HG03103 (cell line): ENCODE results near the gene TNFRSF19.

ENCODE experiments used
- ATAC-seq: cut with Tn5 transposase; IDR thresholded peaks from one replicate; pipeline ENCODE4 v1.9.1; 2021; ENCODE audit warnings: low read depth; ENCODE audit not compliant: unreplicated experiment

Gene TNFRSF19

DNA sequence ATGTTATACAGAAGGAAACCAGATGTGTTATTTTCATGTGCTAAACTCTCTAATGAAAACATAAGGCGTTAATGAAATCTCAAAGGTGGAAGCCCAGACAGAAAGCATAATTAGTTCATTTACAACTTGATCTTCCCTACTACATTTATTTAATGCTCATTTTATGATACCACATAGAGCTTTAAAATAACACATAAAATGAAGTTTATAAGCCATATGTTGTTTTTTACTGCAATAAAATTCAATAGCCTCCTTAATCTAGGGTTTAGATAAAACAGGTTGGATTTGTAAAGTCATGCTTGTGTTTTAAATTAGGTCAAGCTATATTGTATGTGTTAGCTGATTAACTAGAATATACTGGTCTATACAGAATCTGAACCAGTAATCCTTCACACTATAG, 81.2 kb downstream of the TNFRSF19 start:
- ATAC-seq = no peak

DNA sequence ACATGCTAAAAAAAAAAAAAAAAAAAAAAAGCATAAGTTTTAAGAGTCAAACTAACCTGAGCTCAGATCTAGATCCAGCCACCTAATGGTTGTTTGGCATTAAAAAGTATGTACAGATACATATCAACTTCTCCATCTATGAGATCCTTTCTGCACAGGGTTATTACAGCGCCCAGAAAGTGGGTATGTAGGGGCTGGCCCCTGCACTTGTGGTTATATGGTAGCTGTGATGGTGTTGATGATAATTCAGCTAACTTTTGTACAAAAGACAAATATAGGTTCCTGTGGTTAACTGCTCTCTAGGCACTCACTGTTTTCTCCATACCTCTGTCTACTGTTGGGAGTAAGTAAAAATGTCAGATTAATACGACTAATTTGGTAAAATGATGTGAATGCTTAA, 81.7 kb downstream of the TNFRSF19 start:
- ATAC-seq = no peak

DNA sequence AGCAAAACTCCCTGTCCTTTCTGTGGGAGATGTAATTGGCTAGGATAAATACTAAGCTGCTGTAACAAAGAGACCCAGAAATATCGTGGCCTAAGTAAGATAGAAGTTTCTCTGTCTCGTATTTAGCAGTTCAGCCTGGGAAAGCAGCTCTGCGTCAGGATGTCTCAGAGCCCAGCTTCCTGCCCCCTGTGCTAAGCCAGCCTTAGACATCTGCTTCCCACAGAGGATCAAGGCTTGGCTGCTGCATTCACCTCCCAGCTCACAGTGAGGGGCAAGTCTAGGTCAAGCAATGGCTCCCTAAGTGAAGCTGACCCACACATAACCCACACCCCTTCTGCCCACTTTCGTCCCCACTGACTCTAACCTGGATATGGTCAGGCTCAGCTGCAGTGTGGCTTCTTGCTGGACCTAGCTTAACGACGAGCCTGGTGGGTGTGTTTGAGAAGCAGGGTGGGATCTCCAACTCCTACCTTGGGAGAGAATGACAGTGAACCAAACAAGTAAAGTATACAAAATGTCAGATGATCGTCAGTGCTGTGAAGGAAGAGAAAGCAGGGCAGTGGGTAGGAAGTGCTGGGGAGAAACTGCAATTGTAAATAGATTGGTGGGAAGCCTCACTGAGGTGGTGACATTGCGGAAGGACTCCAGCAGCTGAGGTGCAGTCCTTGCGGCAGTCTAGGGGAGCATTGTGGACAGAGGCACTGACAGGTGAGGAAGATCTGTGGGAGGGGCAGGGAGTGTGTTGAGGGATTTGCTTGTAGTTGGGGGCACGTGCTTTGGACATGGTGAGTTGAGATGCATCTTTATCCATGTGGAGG, 82.9 kb downstream of the TNFRSF19 start:
- ATAC-seq = no peak

DNA sequence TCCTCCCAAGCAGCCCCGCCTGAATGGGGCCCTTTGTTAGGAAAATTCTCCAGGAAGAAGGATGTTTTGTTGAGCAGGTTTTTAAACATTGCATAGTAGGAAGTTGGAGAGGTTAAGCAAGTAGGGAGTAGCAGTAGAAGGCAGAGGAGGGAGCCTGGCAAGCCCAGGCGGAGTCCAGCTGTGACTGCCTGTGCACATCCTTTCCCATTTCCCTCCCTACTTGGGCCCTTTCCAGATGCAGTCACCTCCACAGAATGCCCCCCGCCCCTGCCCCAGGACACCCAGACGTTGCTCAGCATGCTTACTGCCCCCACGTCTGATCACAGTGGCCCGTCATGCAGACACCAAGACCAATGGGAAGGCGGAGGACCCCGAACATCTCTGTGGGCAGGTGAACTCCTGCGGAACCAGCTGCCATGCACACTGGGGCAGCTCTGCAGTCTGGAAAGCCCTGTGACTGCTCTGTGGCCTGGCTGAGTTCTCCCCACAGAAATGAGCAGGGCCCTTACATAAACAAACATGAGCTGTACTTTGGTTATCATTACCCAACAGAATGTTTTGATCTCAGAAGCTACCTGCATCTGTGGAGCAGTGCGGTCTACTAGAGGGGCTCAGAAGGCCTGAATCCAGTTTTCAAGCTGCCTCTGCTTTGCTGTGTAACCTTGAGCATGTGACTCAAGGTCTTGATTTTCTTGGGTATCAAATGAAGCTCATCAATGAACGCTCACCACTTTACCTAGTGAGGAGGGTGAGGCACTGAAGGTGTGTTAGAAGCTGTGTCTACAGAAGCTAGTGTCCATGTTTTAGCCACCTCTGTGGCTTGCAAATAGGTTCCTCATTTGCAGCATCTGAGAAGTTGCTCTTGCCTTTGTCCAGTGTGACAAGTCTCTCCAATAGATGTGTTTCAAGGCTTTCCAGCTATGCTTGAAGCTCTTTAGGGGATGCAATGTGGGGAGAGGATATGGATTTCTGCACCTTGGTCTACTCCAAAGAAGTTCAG, 84.2 kb downstream of the TNFRSF19 start:
- ATAC-seq = no peak

DNA sequence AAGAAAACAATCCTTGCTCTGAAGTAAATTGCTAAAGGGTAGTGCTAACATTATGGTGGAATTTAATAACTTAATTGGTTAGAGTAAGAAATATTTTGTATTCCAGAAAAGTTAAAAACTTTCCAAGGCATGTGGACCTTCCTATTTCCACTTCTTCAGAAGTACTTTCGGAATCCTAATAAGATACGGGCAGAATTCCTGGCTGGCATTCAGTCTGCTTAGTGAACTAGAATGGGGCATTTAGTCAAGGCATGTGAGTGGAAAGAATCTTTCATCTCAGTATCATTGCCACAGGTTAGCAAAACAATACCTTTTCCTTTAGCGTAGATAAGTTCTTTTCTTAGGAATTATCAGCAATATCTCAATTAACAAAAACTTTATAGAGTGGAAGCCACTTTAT, 85.1 kb downstream of the TNFRSF19 start:
- no peak for ATAC-seq

DNA sequence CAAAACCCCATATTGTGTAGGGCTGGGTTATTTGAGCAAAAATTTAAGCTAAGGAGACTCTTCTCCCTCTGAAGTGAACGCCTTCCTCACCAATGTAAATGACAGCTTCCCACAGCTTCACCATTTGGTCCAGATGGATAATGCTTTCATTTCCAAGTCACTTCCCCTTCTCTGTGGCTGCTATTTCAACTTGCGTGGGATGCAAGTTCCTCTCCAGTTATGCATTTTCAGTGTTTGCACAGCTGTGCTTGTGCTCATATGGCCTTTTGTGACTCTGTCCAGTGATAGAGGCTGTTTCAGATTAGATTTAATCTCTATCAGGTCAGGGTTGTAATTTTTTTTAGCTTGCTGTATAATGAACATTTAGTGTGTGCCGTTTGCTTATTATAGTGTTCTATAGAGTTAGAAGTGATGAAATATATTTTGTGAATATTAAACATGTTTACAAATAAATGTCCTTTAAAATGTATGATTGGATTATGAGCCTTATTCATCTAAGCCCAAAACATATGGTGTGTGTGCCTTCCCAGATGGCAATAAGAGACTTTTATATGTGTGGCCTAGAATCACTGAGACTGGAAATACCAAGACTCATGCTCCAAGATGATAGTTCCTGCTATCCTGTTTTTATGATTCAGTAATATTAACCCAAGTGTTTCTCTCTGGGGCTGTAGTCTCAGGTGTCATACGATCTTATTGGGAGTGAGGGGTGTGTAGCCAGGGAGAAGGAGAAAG, 86.6 kb downstream of the TNFRSF19 start:
- ATAC-seq = no peak

DNA sequence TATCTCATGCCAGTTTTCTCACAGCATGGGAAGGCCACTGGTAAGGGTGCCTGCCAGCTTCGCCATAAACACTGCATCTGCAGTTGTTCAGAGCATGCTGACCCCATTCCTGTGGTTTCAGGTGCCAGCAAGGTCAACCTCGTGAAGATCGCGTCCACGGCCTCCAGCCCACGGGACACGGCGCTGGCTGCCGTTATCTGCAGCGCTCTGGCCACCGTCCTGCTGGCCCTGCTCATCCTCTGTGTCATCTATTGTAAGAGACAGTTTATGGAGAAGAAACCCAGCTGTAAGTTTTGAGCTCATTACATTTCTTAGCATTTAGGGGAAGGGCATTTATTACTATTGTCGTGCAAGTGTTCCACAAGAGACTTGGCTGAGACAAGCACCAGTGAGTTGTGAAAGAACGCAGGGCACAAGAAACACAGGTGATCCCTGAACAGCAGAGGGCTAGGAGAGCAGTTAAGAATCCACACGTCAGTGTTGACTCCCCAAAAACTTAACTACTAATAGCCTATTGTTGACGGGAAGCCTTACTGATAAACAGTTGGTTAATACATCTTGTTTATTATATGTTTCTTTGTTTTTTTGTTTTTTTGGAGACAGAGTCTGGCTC, 88.8 kb downstream of the TNFRSF19 start:
- no peak for ATAC-seq

DNA sequence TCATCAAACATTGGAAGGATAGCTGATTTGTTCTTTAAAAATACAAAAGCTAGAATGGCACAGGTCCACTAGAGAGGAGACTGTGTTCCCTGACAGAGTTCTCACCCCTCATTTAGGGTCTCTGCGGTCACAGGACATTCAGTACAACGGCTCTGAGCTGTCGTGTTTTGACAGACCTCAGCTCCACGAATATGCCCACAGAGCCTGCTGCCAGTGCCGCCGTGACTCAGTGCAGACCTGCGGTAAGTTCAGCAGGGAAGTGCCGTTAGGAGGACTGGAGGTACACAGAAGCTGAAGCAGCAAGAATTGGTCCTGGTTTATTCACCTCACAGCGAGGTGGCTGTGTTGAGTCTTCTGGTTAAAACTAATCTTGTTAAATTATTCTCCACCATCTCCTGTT, 90.0 kb downstream of the TNFRSF19 start:
- no peak for ATAC-seq

DNA sequence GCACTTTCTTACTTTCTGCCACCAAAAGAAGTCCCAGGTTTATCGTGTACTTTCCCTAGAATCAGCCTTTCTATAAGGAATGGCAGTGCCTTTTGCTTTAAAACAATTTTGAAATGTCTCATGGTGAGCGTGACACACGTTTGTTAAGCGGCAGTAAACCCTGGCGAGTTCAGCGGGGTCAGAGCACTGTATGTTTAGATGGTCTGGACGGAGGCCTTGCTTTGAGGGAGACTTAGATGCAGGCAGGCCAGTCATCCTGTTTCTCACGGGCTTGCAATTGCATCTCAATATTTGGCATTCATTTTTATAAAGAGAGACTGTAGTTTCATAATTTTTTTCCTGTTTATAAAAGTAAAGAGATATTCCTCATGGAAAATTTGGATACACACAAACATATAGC, 96.4 kb downstream of the TNFRSF19 start:
- no peak for ATAC-seq

DNA sequence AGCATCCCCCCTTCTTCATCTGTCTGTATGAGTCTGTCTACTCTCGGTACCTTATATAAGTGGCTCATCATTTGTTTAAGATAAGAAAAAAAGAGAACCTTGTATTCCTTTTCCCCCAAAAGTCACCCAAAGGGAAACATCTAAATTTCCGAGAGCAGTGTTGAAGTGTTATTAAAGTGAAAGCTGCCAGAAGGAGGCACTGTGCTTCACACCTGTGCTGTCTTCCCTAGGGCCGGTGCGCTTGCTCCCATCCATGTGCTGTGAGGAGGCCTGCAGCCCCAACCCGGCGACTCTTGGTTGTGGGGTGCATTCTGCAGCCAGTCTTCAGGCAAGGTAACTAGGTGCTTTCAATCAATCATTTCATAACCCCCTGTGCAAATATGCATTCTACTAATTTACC, 97.5 kb downstream of the TNFRSF19 start:
- no peak for ATAC-seq

DNA sequence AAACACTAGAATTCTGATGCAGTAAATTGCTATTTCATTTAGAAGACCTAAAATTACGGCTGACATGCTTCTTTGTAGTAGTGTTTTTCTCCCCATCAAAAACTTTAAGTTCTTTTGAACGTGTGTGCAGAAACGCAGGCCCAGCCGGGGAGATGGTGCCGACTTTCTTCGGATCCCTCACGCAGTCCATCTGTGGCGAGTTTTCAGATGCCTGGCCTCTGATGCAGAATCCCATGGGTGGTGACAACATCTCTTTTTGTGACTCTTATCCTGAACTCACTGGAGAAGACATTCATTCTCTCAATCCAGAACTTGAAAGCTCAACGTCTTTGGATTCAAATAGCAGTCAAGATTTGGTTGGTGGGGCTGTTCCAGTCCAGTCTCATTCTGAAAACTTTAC, 98.3 kb downstream of the TNFRSF19 start:
- ATAC-seq = no peak

DNA sequence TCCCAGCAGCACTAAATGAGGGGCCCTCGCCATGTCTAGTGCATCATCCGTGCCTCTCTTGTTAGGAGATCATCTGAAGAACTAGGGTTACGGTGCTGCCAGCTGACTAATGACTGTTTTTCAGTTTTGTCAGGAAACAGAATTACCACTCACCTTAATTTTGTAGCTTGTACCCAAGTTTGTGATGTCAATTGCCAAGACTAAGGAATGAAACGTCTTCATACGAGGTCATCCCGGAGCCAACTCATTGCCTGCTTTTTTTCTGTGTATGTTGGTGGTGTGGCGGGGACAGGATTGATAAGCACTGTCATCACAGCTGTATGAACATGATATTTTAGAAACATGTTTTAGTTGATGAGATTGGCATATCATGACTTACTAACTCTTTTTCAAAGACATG, 100.6 kb downstream of the TNFRSF19 start:
- ATAC-seq = no peak

DNA sequence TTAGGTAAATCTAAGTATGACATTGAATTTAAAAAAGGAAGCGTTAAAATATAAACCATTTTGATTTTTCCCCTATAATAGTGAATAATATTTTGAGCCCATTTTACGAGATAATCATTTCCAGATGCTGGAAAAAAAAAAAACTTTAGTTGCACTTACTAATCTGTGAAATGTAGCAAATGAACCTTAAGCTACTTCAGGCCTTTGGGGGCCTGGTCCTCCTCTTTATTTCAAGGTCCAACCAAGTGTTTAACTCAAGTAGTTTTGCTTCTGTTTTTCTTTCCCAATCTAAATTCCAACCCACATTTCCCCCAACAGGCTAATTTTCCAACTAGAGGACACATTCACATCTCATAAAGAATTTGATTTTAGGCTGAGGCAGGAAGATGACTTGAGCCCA, 101.2 kb downstream of the TNFRSF19 start:
- no peak for ATAC-seq

DNA sequence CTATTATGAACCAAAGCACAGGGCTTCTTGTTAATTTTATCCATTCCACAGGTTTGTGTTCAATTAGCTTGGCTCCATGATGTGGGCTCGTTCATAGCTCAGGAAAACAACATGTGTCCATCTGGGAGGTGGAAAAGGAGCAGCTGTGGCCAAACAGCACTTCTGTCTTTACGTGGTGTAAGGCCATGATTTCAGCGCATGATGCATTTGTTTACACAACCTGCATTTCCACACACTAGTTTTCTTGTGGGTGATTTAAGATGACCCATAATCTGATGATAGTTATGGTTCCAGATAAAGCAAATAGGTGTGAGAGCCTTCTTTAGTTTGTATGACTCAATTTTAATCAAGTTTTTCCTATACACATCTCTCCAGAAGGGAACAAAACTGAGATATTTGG, 101.7 kb downstream of the TNFRSF19 start:
- no peak for ATAC-seq

DNA sequence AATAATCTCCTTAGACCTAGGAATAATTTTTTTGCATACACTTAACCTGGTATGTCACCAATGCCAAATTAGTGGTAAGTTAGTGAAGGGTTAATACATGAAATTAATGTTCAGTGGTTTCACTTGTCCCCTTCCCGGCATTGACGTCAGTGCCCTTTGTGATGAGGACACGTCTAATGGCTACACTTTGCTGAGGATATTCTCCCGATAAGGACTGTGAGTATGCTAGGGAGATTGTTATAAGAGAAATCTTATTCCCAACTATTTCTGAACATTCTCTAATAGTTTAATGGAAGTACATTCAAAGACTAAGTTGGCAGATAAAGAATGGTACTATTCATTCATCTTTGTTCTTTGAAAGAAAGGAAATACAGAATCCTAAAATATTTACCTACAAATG, 102.4 kb downstream of the TNFRSF19 start:
- no peak for ATAC-seq

DNA sequence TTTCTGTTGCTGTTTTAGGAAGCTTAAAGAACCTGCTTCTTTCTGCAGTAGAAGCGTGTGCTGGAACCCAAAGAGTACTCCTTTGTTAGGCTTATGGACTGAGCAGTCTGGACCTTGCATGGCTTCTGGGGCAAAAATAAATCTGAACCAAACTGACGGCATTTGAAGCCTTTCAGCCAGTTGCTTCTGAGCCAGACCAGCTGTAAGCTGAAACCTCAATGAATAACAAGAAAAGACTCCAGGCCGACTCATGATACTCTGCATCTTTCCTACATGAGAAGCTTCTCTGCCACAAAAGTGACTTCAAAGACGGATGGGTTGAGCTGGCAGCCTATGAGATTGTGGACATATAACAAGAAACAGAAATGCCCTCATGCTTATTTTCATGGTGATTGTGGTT, 103.1 kb downstream of the TNFRSF19 start:
- ATAC-seq = no peak

DNA sequence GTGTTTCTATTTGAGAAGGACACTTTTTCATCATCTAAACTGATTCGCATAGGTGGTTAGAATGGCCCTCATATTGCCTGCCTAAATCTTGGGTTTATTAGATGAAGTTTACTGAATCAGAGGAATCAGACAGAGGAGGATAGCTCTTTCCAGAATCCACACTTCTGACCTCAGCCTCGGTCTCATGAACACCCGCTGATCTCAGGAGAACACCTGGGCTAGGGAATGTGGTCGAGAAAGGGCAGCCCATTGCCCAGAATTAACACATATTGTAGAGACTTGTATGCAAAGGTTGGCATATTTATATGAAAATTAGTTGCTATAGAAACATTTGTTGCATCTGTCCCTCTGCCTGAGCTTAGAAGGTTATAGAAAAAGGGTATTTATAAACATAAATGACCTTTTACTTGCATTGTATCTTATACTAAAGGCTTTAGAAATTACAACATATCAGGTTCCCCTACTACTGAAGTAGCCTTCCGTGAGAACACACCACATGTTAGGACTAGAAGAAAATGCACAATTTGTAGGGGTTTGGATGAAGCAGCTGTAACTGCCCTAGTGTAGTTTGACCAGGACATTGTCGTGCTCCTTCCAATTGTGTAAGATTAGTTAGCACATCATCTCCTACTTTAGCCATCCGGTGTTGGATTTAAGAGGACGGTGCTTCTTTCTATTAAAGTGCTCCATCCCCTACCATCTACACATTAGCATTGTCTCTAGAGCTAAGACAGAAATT, 103.8 kb downstream of the TNFRSF19 start:
- ATAC-seq = no peak

DNA sequence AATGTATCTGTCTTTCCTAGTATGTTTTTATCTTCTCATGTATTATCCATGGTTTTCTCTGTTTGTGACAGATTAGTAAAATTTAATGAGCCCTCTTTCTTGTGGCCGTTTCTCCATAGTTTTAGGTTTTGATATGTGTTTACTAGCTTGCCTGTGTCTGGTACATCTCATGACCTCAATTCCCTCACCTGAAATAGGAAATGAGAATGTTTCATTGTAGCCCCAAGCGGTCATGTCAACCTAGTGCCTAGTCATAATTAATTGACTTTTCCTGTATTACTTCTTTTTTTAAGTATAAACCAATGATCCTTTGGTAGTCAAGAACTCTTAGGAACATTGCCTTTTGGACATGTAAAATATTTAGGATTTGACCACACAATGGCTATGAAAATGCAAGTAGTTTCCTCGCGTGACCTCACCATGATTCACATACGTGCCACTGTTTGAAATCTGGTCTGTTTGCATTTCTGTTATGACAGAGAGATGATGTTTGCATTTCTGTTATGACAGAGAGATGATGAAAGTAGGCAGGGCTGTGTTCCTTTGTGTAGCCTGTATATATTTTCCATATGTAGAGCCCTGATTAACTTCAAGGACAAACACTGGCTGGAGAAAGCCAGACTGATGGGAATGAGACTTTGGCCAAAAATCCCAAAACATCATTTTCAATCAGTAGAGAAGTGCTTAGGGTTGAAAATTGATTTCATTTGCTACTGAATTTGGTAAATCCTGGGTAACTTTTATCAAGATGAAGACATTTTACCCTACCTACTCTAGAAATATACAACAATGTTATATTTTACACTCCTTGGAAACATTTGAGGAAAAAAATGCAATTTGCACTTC, 104.8 kb downstream of the TNFRSF19 start:
- no peak for ATAC-seq
